Suppressor macrophage treated with lipopolysaccharide for 4 hours (primary cell): ENCODE measurements around the gene NCCRP1.

ENCODE experiments used
- DNase-seq: peaks from one replicate; pipeline ENCODE4 v3.0.0-alpha.2; 2020

The NCCRP1 gene

DNA sequence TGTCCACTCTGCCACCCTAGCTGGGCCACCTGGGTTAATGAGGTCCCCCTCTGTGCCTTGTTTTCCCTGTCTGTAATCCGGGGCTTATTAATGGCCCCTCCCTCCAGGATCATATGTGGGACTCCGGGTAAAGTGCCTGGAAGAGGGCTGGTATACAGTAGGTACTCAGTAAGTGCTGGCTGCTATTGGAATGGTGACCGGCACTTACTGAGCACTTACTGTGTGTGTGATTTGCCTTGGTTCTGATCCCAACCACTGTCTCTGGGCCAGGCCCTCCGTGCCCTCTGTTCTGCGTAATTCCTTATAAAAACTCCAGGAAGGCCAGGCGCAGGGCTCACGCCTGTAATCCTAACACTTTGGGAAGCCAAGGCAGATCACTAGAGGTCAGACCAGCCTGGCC, 30.9 kb upstream of the NCCRP1 start:
- no peak for DNase-seq

DNA sequence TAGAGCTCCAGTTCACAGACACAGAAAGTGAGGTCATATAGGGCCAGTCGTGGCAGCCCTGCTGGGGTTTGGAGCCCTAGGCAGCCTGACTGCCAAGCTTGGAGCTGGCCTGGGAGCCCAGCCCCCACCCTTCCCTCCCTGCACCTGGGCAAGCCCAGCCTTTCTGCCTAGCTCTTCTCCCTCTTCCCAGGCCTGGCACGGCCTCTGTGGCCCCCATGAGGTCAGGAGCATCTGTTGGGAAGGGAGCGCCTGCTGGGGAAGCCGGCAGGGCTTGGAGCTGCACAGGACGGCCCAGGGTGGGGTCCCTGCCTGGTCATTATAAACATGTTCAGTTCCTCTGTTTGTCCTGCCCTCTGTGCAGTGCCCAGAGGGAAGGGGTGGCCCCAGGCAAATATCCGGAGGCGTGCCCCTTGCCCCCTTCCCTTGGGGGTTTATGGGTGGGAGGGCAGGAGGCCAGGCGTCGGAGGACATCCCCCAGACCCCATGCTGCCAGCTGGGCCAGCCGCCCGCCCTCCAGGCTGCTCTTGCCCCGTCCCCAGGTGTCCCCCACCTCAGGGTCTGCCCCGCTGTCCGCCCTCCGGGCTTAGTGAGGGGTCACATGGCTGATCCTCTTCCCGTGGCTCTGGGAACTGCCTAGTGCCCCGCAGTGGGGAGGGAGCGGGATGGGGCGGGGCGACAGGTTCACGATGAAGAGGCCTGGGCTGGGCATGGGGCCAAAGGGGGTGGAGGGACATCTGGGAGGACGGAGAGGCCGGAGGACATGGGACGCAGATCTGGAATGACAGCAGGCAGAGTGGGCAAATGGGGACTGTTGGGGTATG, 30.0 kb upstream of the NCCRP1 start:
- DNase-seq: no peak

DNA sequence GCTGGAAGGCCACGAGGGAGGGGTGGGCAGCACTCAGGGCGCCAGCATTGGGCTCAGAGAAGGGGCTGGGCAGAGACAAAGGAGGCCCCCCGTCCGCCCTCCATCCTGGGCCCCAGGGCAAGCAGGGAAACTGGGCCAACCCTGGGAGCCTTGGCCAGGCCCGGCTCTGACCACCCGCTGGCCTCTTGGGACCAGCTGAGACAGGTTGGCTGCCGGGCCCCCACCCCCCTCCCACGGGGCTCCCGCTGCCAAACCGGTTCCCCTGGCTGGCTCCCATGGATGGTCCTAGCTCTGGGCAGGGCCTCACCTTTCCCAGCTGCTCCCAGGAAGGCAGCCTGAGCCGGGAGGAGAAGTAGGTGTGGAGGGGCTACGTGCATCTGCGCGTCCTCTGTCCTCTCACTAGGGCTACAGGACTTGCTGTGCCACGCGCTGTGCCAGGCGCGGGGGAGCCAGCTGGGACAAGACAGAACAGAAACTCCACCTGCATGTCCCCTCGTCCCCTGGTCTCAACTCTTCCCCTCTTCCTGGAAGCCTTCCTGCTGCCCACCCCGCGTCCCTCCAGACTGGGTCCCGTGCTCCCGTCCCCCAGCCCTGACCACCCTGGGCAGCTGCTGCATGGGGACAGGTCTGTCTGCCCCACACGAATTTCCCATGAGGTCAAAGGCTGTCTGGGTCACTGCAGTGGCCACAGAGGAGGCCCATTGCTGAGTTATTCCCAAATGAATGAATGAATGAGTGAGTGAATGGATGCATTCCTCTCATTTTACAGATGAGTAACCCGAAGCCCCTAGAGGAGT, 29.1 kb upstream of the NCCRP1 start:
- DNase-seq: no peak

DNA sequence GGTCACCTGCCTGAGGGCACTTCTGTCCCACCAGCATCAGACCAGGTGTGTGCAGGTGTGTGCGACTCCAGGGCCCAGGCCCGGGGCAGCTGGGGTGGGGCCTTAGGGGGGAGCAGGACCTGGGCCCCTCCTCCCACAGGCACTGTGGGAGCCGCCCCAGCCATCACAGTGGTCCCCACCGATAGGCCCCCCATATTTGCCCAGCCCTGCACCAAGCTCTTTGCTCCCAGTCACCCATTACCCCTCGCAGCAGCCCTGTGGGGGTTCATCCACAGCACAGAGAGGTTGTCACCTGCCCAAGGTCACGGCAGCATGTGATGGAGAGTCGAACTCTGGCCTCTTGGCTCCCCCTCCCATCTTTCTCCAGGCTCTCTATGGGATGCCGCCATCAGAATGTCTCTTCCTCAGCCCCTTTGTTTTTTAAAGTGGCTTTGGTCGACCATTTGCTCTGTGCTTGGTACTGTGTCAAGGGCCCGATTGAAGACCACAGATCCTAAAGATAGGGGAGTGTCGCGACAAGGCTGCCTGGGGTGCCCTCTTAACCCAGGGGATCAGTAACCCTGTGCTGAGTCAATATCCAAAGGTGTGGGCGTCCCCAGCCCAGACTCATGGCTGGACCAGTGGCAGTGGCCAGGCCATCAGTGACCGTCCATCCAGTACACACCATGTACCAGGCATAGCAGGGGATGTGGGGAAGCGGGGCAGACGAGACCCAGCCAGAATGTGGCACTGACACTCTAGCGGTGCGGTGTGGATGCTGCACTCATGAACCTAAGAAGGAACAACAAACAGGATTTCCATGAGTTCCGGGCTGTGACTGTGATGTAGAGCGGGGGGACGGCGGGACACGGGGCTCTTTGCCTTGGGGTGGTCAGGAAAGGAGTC, 28.3 kb upstream of the NCCRP1 start:
- no peak for DNase-seq

DNA sequence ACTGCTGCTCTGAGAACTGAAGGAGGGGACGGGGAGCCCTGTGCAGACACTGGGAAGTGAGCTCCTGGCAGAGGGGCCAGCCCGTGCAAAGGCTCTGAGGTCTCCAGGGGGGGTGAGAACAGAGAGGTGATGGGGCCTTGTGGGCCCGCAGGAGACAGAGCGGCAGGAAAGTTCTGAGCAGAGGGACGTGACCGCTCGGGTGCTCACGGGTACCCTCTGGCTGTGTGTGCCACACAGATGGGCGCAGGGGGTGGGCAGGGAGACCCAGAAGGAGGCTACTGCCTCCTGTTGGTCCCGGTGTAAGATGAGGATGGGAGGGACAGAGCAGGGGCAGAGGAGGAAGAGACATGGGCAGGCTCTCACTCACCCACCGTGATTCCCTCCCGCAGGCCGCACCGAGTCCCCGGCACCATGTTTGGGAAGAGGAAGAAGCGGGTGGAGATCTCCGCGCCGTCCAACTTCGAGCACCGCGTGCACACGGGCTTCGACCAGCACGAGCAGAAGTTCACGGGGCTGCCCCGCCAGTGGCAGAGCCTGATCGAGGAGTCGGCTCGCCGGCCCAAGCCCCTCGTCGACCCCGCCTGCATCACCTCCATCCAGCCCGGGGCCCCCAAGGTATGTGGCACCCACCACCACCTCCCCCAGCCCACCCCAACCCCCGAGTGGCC, 27.5 kb upstream of the NCCRP1 start:
- DNase-seq: no peak

DNA sequence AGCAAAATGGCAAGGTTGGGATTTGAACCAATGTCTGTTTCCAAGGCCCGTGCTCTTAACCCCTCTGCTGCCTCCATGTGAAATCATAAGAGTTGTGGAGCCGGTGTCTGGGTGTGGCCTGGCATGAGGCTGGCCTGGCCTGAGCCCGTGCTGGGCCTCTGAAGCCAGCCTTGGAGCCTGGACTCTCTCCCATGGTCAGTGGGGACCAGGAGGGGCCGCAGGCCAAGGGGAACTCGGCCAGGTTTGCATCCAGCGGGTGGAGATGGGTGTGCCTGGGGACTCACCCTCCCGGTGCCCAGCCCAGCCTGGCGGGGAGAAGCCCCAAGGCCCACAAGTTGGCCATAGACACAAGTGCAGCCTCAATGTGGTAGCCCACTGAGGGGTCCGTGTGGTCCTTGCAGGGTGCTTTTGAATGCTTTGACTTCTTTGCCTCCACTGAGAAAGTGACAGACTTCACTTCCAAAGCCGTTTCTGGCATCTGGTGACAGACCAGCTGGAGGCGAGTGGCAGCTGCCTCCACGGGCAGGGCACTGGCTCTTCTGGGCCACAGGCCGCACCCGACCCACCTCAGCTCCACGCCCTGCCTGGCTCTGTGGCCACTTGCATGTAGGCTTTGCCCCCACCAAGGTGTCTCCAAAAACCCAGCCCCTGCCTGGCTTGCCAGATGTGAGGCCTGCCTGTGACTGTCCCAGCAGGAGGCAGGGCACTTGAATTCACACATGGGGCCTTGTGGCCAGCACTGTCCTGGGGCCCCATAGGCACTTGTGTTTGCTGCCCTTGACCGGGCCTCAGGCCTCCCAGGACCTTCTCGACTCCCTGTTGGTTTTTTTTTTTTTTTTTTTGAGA, 26.2 kb upstream of the NCCRP1 start:
- no peak for DNase-seq

DNA sequence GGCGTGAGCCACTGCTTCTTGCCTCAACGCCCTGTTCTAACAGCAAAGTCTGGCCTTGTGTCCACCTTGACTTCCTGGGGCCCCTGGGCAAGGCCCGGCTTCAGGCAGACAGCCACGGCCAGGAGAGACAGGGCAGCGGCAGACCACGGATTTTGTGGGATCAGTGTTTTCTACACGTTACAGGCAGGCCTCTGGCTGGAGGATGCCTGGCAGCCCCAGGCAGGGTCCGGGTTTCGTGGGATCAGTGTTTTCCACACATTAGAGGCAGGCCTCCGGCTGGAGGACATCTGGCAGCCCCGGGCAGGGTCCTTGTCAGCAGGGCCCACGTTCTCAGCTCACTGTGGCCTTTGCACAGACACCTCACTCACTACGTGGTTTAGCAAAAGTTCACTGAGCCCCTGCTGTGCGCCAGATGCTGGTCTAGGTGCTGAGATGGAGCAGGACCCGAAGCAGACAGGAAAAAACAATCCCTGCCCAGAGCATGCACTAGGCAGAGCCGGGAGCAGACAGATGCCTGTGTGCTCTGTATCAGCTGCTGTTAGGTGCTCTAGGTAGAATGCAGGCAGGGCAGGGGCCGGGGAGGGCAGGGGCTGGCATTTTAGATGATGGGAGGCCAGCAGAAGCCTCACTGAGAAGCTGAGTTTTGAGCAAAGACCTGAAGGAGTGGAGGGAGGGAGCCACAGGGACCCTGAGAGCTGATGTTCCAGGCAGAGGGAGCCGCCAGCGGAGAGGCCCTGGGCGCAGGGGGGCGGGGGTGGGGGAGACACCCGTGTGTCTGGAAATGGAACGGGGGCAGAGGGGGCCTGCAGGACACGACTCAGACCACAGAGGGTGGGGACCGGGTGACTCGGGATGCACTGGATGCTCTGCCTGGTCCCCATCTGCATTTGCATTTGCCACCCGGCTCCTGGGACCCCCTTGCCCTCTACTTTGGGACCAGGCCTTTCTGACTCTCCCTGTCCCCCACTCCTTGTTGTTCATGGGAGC, 25.0 kb upstream of the NCCRP1 start:
- DNase-seq: no peak

DNA sequence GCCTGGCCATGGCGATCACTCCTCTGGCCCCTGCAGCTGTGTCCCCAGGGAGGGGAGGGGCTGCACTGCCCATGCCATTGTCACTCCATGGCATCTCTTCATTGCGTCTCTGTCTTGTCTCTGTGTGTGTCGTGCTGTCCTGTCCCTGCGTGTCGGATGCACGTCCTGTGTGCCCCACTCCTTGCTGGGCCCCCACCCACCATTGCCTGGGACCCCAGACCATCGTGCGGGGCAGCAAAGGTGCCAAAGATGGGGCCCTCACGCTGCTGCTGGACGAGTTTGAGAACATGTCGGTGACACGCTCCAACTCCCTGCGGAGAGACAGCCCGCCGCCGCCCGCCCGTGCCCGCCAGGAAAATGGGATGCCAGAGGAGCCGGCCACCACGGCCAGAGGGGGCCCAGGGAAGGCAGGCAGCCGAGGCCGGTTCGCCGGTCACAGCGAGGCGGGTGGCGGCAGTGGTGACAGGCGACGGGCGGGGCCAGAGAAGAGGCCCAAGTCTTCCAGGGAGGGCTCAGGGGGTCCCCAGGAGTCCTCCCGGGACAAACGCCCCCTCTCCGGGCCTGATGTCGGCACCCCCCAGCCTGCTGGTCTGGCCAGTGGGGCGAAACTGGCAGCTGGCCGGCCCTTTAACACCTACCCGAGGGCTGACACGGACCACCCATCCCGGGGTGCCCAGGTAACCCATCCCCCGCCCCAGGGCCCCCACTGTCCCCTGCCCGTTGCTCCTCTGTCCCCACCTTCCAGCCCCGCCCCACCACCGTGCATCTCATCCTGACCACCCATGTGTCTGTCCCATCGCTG, 23.9 kb upstream of the NCCRP1 start:
- no peak for DNase-seq

DNA sequence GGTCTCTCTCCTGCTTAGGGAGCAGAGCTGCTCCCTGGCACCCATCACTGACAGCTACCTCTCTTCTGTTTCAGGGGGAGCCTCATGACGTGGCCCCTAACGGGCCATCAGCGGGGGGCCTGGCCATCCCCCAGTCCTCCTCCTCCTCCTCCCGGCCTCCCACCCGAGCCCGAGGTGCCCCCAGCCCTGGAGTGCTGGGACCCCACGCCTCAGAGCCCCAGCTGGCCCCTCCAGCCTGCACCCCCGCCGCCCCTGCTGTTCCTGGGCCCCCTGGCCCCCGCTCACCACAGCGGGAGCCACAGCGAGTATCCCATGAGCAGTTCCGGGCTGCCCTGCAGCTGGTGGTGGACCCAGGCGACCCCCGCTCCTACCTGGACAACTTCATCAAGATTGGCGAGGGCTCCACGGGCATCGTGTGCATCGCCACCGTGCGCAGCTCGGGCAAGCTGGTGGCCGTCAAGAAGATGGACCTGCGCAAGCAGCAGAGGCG, 23.2 kb upstream of the NCCRP1 start:
- no peak for DNase-seq

DNA sequence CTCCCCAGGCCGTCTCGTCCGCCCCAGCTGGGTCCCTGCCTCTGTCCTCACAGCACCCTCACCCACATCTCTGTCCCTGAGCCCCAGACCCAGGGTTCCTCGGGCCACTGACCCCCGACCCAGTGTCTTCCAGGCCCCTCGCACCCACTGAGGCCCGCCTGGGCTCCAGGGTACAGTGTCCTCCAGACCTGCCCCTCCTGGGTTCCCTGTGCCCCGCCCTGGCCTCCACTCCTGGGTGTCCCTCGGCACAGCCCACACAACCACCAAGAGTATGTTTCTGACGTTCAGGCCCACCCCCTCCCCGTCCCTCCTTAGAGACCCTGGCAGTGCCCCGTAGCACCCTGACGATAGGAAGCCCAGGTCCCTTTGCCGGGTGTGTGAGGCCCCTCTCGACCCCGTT, 22.6 kb upstream of the NCCRP1 start:
- DNase-seq: no peak

DNA sequence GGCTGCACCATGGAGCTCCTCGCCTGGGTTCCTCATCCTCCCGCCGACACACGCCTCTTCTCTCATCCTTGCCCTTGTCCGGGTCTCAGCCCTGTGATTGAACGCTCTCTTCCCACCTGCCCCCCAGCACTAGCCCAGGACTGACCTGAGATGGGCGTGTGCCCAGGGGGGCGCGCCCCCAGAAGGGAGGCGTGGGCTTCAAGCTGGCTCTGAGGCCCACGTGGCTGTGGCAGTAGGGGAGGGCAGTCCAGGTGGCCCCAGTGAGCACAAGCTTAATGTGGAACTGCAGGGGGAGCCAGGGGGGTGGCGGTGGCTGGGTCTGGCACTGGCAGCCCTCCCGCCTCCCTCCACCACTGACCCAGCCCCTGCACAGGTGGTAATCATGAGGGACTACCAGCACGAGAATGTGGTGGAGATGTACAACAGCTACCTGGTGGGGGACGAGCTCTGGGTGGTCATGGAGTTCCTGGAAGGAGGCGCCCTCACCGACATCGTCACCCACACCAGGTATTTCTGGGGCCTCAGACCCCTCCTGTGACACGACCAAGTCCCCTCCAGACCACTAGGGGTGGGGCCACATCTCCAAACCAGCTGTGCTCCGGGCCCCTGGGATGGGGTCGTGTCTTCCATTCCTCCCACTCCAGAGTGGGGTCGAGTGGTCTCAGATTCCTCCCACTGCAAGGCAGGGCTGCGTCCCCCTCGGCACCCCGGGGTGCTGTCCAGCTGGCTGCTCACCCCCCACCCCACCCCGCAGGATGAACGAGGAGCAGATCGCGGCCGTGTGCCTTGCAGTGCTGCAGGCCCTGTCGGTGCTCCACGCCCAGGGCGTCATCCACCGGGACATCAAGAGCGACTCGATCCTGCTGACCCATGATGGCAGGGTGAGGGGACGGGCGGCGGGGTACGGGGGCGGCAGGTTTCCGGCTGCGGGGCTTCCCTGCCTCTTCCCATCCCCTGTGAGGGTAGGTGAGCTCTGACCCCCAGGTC, 21.9 kb upstream of the NCCRP1 start:
- DNase-seq: no peak

DNA sequence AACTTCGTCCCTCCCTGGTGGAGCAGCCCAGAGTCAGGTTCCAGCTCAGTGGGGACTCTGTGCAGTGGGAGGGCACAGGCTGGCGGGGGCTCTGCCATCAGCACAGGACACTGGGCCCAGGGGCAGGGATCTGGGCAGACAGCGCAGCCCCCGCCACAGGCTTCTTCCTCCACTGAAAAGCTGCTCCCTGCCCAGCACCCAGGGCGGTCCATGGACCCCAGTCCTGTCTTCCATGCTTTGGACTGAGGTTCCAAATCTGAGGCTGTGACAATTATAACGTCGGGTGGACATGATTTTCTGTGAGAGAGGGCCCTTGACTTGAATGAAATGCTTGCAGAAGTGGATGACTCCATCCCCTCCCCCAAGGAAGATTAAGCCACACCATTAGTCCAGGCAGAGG, 21.2 kb upstream of the NCCRP1 start:
- DNase-seq: no peak

DNA sequence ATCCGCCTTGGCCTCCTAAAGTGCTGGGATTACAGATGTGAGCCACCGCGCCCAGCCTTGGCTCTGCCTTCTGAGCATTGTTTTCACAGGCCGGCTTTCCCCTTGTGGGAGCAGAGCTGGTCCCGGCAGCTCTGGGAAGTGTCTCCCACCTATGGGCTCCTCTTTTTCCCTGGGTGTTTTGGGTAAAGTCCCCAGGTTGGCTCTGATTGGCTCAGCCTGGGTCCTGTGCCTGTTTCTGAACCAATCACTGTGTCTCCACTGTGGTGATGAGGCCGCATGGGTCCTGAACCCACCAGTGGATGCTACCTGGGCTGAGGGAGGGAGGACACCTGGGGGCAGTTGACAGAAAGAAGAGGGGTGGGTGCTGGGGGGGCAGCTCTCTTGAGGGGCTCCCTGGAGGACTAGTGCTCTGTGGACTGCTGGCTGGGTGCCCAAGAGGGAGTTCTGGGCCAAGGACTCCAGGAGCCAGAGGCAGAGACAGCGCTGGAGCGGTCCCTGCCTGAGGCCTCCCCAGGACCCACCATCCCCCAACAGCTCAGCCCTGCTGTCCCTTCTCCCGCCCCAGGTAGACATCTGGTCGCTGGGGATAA, 19.6 kb upstream of the NCCRP1 start:
- DNase-seq: no peak

DNA sequence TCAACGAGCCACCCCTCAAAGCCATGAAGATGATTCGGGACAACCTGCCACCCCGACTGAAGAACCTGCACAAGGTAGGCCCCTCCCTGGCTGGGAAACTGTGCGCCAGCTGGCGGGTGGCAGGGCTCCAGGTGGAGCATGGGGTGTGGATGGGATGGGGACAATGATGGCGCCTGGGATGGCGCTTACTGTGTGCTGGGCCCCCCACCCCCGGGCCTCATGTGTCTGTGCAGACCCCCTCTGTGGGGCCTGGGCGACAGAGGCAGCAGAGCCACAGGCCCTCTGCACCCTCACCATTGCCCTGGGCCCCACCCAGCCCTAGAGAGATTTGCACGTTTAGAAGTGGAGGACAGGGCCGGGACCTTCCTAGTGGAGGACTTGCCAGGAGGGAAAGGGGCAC, 19.0 kb upstream of the NCCRP1 start:
- no peak for DNase-seq

DNA sequence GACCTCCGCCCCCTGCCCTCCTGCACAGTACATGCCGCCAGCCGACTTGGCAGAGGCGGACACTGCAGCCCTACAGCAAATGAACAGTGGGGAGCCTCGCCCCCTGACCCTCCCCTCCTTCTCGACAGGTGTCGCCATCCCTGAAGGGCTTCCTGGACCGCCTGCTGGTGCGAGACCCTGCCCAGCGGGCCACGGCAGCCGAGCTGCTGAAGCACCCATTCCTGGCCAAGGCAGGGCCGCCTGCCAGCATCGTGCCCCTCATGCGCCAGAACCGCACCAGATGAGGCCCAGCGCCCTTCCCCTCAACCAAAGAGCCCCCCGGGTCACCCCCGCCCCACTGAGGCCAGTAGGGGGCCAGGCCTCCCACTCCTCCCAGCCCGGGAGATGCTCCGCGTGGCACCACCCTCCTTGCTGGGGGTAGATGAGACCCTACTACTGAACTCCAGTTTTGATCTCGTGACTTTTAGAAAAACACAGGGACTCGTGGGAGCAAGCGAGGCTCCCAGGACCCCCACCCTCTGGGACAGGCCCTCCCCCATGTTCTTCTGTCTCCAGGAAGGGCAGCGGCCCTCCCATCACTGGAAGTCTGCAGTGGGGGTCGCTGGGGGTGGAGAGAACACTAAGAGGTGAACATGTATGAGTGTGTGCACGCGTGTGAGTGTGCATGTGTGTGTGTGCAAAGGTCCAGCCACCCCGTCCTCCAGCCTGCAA, 18.3 kb upstream of the NCCRP1 start:
- no peak for DNase-seq

DNA sequence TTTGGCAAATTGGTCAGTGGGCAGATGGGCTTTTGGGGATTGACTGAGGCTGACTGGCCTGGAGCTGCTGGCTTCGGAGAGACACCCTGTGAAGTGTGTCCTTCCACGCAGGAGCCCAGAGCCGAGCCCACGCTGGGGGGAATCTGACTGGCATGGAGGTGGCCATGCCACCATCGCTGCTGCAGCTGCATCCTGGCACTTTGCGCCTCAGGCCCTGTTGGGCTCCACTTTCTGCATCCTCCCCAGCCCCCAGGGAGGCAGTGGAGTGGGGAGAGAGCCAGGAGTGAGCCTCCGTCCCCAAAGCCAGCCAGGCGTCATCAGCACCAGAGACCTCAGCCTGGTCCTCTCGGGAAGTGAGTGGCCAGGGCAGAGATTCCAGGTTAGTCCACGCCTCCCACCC, 17.0 kb upstream of the NCCRP1 start:
- DNase-seq: no peak

DNA sequence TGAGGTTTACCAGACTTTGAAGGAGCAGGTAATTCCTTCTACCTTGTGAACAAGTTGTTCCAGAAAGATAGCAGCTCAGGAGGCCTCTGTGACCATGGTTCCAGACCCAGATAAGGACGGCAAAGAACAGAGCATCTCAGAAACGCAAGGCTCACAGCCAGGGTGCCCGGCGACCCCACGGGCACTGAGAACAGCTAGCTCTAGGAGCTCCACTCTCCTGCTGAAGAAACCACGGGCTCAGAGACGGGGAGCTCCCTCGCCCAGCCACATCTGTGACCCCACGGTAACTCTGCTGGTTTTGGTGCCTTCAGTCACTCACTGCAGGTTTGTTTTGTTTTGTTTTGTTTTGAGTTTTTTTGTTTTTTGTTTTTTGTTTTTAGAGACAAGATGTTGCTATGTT, 16.0 kb upstream of the NCCRP1 start:
- DNase-seq: no peak
